HT-29 (cell line): ENCODE measurements around the gene MAPK8. TPM values are rescaled to one million over a fixed set of nuclear protein-coding genes. Genes with fewer than 3 reads are reported as not detected.
A peak's percentile ranks its signal among the peaks of the same experiment; 100 is the strongest.

Source experiments
- DNase-seq: peaks from one replicate; pipeline ENCODE4 v3.0.0-alpha.2; 2015; ENCODE audit warnings: low spot score
- total RNA-seq: library from RNA; depleted of rRNA; stranded (reverse); fragments of >200 nt; shearing (Covaris generic); gene quantifications from 2 replicates; pipeline ENCODE4 v1.2.3, GENCODE V29; 2014

The MAPK8 gene
- total RNA-seq, 1 experiment from 2014 or later = 24.9 TPM

DNA sequence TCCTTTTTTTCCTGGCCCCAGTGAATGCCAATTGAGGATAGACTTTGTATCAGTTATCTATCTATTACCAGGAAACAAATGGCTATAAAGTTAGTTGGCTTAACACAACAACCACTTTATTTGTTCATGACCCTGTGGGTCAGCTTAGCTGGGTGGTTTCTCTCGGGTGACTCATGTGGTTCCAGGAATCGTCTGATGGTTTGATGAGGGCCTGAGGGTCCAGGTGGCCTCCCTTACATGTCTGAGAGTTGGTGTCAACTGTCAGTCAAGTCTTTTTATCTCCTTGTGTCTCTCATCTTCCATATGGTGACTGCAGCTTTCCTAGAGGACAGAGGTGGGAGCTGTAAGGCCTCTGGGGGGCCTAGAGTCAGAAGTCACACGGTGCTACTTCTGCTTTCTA lies 15.3 kb upstream of the MAPK8 start:
- DNase-seq = peak; percentile 18

DNA sequence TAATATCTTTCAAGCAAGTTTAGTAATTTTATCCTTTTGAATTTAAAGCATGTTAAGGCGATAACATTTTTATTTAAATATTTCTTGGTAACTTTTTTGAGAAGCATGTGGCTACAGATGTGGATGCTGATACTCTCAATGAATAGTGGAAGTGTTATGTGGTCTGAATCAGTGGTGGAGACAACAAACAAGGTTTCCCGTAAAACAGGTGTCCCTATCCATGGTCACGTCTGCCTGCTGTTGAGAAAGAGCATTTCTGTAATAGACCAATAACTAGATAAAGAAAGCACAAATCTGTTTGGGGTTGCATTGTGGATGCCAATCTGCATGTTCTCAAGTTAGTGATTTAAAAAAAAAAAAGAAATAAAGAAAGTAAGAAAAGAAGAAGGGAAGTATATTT lies 13.9 kb upstream of the MAPK8 start:
- no peak for DNase-seq

DNA sequence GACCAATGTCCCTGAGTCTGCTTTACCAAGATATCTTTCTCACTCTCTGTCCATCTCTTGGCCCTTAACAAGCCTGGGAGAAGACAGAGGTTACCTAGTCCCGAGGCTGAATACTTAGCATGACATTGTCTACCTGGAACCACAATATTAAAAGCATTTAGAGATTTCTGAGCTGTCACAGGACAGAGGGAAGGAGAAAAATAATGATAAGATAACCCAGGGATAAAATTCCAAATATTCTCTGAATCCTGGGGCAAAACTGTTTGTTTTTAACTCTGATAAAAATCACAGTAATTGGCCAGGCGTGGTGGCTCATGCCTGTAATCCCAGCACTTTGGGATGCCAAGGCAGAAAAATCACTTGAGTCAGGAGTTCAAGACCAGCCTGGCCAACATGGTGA lies 12.0 kb upstream of the MAPK8 start:
- DNase-seq = no peak

DNA sequence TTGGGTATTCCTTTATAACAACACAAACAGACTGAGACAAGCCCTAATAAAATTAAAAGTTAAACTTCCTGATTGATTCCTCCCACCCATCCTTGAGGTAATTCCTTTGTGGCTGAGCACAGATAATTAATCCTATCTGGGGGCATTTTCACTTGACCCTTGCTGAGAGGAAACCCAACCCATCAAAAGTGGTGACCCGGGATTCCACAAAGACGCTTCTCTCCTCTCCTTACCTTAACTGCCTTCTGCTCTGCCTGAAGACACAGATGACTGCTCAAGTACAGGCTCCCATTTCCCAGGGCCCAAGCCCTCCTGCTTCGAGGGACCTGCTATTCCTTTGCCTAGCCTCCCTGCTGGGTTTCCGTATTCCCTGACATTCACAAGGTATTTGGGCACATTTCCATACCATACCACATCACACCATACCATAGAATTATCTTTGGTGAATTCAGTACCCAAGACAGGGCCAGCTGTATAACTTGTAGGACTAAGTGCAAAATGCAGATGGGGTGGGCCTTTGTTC lies 9.8 kb upstream of the MAPK8 start:
- no peak for DNase-seq

DNA sequence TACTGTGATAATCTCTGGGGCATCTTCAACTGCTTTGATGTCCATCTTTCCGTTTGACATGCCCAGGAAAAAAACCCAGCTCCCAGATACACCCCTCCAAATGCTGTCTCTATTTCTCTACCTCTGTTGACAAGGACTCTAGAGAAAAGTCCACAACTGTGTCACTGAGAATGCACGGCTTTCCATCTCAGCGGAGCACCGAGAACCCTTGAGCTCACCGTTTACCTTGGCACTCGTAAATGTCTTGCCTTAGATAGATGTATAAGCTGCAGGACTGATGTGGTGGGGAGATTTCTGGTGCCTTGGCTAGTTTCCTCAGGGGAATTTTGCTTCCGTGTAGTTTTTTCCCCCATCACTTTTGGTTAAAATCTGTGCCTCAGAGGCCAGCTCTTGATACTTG lies 7.4 kb upstream of the MAPK8 start:
- DNase-seq = no peak

DNA sequence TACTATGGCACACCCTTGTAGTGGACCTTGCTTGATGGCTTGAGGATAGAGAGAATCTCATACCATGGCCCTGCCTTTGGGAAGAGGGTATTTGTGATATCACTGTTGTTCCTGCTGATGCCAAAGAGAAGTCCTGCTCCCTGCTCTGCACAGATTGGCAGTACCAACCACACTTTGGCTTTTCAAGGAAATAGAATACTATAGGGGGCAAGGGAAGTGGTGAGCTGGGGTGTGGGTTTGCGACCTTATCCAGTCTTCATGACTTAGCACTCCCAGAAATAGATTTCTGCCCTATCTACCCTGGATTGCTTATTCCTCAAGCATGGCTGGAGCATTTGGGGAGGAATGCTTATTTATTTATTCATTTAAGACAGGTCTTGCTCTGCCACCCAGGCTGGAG lies 6.8 kb upstream of the MAPK8 start:
- no peak for DNase-seq

DNA sequence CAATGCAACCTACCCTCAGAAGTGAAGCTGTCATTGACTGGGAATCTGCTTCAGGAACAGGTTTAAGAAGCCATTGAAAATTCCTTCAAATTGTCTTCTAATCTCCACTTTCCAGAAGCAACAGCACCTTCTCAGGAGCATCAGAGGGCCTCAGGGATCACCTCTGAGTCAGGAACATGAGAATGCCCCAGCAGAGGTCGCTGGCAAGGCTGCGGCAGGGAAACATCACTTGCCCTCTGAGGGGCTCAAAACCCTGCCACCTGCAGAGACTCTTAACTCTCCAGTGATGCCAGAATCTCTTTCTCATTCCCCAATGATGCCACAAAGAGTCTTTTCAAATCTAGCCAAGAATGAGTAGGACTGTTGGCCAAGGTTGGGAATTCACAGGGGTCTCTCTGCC lies 5.9 kb upstream of the MAPK8 start:
- DNase-seq = no peak

DNA sequence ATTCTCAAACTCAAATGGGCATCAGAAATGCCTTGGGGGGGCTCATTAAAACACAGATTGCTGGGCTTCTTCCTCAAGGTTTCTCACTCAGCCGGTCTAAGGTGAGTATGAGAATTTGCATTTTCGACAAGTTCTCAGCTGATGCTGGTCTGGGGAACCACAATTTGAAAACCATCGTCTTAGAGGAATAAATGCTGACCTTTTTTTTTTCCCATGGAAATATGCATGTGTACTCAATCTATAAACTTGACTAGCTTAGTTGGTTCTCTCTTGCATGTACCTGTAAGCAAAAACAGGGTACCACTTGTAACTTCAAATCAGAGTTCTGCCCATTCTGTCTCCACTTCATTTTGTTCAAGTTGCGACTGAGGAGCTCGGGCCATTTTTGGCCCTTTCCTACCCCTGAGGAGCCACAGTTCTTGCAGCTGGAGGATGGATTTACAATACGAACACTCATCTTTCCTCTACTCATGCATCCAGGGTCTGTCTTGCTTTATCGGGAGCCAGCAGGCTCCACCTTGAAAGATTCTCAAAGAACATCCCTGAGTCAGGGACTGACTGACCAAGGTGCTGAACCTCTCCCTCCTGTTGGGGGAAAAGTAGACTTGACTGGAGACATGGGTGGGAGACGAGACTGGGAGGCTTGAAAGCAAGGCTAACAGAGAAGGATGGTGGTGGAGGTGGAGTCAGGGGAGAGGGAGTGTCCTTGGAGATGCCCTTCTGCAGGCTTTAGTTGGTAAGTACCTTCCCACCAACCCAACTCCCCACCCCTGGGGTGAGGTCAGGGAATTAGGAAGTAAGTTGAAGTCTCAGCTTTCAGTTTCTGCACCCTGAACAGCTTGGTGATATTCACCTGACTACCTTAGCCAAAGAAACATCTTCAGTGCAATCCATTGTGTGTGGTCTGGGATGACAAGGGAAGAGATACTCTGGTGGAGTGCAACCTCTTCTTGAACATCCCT lies 3.7 kb upstream of the MAPK8 start:
- no peak for DNase-seq

DNA sequence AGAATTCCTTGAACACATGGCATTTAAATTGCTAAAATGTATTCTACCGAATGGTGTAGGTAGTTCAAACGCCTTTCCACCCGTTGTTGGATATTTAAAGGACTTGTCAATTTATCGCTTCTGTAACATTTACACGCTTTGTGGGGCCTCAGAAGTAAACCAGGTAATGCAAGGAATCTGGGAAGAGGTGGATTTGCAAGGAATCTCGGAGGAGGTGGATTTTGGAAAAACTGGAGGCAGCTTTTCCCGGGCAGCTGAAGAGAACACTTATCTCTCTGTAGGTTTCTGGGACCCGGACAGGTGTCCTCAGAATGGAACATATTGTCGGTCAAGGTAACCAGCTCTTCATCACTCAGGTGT lies 592 bp upstream of the MAPK8 start:
- peak; percentile 9 for DNase-seq

DNA sequence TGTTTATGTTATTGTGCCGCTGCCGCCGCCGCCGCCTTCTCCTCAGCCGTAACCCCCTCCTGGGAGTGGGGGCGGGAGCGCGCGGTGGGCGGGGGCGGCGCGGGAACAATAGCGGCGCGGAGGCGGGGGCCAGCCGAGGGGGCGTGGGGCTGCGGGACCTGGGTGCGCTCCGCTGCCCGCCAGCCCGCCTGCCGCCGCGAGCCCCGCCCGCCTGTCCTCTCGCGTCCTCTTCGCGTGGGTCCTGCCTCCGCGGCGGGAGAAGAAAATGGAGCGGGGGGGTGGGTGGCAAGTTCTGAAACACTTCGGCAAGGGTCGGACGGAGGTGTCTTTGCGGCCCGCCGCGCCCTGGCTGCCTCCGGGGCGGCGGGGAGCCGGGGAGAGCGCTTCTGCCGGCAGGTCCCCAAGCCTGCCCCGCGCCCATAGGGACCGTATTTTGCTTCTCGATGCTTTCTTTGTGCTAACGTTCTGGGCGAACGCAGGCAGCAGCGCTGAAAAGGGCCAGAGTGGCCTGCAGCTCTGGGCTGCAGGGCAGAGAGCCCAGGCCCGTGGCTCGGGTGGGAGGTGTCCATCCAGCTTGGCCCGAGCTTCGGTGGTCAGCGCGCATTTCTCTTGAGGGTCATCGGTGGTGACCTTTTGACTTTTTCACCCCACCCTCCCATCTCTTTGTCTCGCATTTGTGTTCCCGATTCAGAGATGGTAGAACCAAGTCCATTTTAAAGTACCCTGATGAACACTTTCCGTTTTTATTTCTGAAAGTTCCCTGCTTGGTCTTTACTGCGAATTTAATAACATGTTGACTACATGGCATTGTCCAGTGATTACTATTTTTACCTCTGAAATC lies 613 bp downstream of the MAPK8 start:
- DNase-seq = peak; percentile 35

DNA sequence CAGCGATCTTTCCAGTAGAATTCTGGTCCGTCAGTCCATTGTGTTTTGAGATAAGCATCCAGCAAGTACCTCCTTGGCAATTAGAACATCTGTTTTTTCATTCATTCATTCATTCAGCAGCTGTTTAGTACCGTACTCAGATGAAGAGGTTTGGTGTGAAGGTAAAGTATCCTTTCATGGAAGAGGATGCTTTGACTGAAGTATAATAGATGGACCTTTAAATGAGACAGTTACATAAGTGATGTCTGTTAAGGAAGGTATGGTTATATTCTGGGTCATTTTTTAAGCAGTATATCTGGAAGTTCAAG lies 1.2 kb downstream of the MAPK8 start:
- no peak for DNase-seq

DNA sequence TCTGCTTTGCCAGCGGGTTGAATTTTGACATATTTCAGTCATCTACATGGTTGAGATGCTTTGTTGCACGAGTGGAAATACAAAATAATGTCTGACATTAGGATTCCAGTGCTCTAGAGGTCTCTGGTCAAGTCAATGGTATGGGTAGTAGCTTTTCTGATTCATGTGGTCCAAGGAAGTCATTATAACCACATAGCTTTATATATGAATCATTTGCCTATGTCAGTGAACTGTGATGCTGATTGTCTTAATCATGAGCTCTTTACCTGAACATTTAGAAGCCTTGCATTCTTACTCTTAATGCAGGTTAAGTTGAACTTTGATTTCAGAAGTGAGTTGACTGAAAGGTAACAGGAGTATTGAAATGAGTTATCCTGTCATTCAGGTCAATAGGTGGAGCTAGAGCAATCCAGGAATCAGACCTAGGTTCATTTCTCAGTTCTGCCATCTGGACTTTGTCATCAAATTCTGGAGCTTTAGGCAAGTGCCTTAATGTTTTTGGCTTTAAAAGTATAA lies 3.3 kb downstream of the MAPK8 start:
- peak; percentile 54 for DNase-seq

DNA sequence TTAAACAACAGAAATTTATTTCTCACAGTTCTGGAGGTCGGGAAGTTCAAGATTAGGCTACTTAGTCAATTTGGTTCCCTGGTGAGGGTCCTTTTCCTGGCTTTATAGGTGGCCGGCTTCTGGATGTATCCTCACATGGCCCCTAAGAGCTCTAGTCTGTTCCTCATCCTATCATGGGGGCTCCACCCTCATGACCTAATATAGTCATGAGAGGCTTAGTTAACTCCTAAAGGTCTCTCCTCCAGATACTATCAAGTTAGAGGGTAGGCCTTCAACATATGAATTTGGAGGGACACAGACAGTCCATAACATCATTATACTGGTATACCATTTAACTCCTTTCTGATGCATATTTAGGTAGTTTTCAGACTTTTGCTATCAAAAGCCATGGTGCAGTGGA lies 7.6 kb downstream of the MAPK8 start:
- no peak for DNase-seq

DNA sequence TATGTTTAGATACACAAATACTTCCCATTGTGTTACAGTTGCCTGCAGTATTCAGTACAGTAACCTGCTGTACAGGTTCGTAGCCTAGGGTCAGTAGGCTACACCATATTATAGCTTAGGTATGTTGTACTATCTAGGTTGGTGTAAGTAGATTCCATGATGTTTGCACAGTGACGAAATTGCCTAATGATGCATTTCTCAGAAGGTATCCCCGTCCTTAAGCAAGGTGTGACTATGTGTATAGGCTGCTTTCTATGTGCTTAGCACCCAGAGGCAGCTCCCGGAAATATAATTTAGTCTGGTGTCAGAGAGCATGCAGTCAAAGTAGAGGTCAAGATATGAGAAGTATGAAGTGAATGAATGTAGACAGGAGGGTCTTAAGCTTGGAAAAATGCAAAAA lies 9.8 kb downstream of the MAPK8 start:
- DNase-seq = no peak

DNA sequence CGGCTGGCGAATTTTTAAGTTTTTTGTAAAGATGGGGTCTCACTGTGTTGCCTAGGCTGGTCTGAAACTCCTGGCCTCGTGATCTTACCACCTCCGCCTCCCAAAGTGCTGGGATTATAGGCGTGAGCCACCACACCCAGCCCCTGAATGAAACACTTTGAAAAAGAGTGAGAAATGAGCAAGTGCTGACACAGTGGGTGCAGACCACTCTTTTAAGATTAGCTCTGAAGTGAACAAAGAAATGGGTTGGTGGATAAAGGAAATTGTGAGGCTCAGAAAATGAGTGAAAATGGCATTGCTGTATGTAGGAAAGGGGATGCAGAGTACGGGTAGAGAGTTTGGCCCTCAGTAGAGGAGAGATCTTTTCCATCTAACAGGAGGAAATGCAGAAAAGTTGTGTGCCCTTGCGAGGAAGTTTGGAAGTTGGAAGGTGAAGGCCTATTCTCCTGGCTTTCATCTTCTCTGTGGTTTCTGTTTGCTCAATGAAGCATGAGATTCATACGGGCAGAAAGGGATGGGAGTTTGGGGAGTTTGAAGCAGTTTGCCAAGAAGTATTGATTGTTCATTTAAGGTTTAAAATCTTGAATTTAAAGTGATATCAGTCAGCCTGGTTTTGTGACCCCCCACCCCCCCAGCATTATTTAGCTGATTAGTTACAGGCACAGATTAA lies 11.0 kb downstream of the MAPK8 start:
- no peak for DNase-seq

DNA sequence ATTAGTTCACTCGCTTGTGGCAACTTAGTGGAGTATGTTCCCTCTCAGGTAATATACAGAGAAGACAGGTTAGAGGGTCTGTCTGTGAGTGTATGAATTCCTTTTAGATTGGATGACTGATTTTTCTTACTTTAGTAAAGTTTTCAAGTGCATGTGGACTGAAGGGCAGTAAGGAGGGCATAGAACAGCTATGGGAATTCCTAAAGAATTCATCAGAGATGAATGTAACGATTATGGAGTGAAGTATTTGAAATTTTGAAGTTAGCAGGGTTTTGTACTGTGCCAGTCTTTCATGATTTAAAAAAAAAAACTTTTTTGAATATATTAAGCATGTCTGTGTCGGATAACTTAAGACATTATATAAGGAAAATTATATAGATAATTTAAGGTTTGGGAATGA lies 15.5 kb downstream of the MAPK8 start:
- DNase-seq = no peak

DNA sequence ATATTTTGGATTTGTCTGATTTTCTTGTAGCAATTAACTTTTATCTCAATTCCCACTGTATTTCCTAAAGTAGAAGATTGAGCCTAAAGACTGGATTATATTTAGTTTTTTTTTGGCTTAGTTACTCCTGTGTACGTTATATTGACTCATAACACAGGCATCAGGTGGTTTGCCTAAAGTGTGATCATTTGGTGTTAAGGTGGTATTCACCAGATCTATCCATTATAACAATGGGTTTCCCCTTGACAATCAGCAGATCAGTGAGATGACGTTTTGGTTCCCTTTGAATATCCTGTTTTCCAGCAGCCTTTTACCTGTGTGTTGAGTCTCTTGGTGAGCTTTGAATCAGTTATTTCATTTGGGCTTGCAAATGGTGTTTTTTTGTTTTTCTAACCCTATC lies 18.1 kb downstream of the MAPK8 start:
- DNase-seq = no peak

DNA sequence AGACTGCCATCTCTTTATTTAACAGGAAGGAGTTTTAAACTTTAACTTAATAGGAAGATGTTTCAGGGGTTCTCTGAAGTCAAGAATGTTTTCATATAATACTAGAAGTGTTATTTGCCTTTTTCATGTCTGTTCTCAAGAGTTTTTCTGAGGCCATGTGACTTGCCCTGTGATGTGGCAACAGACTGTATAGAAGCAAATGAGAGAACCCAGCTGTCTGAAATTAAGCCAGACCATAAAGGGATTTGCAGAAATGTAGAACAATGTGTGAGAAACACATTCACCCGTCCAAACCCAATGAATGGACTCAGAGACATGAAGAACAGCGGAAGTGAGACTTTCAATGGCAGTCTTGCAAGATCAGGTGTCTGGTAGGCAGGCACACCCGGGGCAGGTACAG lies 23.8 kb downstream of the MAPK8 start:
- no peak for DNase-seq

DNA sequence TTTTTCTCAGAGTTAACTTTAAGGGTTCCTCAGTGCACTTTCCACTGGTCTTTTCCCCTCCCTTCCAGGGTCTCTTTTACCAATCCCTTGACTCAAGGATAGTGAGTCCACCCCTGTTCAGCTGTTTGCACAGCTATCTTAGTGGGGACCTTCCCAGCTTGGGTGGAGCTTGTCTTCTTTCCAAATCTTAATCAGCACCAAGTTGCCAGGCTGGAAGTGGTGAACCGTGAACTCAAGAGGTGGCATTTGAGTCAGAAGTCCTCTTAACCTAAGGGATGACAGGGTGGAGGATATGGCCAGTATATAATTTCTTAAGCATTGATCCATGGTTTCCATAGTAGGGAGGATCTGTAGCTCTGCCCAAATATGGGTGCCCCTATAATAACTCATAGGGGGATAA lies 25.0 kb downstream of the MAPK8 start:
- DNase-seq = no peak

DNA sequence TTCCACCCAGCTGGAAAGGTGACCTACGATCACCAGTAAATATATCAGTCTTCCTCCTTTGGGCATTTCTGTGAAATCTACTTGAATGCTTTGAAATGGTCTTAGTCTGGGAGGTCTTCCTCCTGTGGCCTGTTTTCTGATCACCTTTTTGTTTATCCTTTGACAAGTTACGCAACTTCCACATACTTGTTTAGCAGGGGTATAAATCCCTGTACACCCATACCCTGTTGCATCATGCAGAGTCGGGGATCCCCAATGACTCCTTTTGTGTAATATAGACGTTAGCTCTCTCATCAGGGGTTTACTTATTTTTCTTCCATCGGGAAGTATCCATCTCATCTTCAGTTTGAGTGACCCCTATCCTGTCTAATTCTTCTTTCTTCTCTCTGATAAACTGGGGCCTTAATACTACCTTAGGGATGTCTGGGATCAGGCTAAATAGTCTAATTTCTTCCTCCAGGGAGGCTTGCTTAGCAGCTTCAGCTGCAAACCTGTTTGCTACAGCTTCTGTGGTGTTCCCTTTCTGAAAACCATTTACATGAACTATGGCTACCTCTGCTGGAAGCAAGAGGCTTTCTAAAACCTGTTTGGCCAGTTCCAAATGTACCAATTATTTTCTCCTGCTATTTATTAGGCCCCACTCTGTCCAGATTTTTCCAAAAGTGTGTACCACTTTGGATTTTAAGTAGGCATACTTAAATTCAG lies 25.8 kb downstream of the MAPK8 start:
- peak; percentile 44 for DNase-seq

DNA sequence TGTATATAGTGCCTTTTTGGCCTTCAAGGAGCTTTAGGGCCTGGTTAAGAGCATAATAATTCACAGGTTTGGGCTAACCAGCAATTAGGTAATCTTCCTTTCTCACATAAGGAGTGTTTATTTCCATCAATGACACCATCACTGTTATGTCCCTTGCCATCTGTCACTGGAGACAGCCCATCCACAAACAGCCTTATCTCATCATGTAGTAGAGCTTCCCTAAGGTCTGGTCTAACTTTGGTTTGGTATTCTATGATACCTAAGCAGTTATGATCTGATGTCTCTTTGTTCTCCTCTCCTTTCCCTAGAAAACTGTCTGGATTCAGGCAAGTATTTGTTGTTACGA lies 26.4 kb downstream of the MAPK8 start:
- DNase-seq = no peak
